Memory B cell (primary cell): ENCODE results near the gene WDR38.

Source experiments
- ATAC-seq: fragments of 150-1000 bp; cut with Tn5 transposase; 2 replicates; pipeline ENCODE4 v1.10.0; 2021; ENCODE audit warnings: low read depth, mild to moderate bottlenecking, moderate library complexity
- DNase-seq, 2 donors: peaks; one replicate each; pipeline ENCODE4 v3.0.0; 2022; ENCODE audit warnings: low spot score in 2 of 2
- H3K27ac Mint-ChIP-seq: one replicate; pipeline ENCODE4 v1.8.0; 2022; ENCODE audit warnings: mild to moderate bottlenecking, moderate library complexity, mixed read lengths
- H3K27me3 Mint-ChIP-seq: one replicate; pipeline ENCODE4 v1.8.0; 2022; ENCODE audit warnings: mixed read lengths
- H3K36me3 Mint-ChIP-seq: one replicate; pipeline ENCODE4 v1.8.0; 2022; ENCODE audit warnings: mild to moderate bottlenecking, mixed read lengths
- H3K4me1 Mint-ChIP-seq: one replicate; pipeline ENCODE4 v1.8.0; 2022; ENCODE audit warnings: mixed read lengths
- H3K4me3 Mint-ChIP-seq: one replicate; pipeline ENCODE4 v1.8.0; 2022; ENCODE audit warnings: mild to moderate bottlenecking, moderate library complexity, mixed read lengths
- H3K9me3 Mint-ChIP-seq: one replicate; pipeline ENCODE4 v1.8.0; 2022; ENCODE audit warnings: mixed read lengths

Gene WDR38

GRCh38 chr9:124858330-124859046 lies 5.2 kb downstream of the WDR38 start:
- Mint-ChIP-seq H3K27me3 (no peaks in the 10 kb centered on the region), H3K4me3 (no peak overlapping the region), H3K36me3 (peaks cover 18% of the 10 kb centered on the region), H3K9me3 (no peaks in the 10 kb centered on the region), H3K4me1 (peaks cover 25% of the 10 kb centered on the region), H3K27ac (no peak overlapping the region)
- DNase-seq: no peak
- ATAC-seq: no peak

DNA sequence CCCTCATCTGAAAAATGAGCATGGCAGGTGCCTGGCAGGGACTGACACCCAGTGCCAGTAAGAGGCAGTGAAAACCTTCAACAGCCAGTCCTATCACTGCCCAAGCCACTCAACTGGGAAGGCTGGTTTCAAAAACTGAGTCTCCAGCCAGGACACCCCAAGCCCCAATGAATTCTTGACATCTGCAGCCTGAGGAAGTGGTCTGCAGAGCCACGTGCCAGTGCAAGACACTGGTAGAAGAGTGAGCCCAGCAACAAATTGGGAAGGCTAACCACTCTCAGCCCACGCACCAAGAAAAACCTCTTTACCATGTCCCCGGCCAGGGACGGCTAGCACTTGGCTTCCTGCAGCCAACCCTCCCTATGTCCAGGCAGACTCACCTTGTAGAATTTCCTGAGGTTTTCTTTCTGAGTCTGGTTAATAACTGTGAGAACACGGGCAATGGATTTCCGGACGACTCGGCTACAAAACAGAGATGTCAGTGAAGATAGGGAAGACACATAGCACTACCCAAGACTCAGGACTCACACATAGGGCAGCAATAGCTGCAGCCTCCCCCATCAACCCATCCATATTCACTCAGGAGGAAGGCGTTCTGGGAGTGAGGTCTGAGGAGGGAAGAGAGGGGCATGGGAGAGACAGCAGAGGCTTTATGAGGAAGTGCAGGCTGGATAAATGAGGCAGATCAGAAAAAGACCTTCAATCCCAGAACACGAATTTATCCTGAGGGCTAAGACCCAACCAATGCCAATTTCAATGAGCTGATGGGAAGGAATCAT lies 6.7 kb downstream of the WDR38 start:
- Mint-ChIP-seq H3K27ac (peak overlapping the region; percentile 90), H3K4me3 (peak overlapping the region; percentile 99), H3K4me1 (peaks cover 29% of the 10 kb centered on the region), H3K9me3 (no peaks in the 10 kb centered on the region), H3K27me3 (no peaks in the 10 kb centered on the region), H3K36me3 (peaks cover 18% of the 10 kb centered on the region)
- no peak for DNase-seq
- ATAC-seq: no peak

DNA sequence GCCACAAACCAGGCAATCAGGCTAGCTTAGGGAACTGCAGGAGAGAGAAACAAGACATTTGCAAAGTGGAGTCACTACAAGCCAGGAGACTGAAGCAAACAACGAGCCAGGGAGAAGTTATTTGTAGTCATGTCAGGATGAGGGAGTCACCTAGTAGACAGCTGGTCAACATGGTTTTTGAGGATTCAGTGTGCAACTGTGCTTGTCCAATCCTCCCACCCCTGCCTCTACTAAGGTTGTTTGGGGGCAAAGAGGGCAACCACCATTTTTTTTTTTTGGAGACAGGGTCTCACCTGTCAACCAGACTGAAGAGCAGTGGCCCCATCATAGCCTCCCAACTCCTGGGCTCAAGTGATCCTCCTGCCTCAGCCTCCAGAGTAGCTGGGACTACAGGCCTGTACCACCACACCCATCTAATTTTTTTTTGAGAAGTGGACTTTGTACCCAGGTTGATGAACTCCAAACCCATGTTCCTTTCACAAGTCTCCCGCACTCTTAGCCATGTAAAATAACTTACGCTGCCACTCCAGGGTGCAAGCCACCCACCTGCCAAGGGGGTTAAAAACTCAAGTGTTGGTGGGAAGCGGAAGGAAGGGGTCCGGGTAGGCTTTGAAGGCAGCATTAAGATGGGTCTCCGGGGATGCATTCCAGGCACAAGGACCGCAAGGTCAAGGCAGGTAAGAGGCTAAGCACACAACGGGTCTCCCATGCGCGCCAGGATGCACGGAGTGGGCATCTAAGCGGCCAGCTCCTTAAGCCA lies 7.5 kb downstream of the WDR38 start:
- no peaks in the 10 kb centered on the region for H3K27me3 Mint-ChIP-seq
- no peaks in the 10 kb centered on the region for H3K9me3 Mint-ChIP-seq
- H3K4me3 Mint-ChIP-seq: peak overlapping the region; percentile 99
- H3K27ac Mint-ChIP-seq: peak overlapping the region; percentile 90
- no peak for DNase-seq
- H3K4me1 Mint-ChIP-seq: peaks cover 29% of the 10 kb centered on the region
- H3K36me3 Mint-ChIP-seq: peaks cover 18% of the 10 kb centered on the region
- no peak for ATAC-seq

- peak; percentile 91 for ATAC-seq
- peak; percentile 94 to 95 for DNase-seq
- Mint-ChIP-seq H3K36me3 (peaks cover 18% of the 10 kb centered on the region), H3K4me1 (peaks cover 29% of the 10 kb centered on the region), H3K27me3 (no peaks in the 10 kb centered on the region), H3K9me3 (no peaks in the 10 kb centered on the region), H3K27ac (peak within 1 kb of the TSS; percentile 90), H3K4me3 (peak within 1 kb of the TSS; percentile 99)
Observed at GRCh38 chr9:124861342-124862229, 8.3 kb downstream of the WDR38 start, which contains the start of the genes ARPC5L and RPL35. TSS of gene ARPC5L (plus strand) at chr9:124862130. CDS start at chr9:124869291, 7,161 bp downstream. TSS of gene RPL35 (minus strand) at chr9:124861957. CDS start at chr9:124861912, 45 bp downstream.

DNA sequence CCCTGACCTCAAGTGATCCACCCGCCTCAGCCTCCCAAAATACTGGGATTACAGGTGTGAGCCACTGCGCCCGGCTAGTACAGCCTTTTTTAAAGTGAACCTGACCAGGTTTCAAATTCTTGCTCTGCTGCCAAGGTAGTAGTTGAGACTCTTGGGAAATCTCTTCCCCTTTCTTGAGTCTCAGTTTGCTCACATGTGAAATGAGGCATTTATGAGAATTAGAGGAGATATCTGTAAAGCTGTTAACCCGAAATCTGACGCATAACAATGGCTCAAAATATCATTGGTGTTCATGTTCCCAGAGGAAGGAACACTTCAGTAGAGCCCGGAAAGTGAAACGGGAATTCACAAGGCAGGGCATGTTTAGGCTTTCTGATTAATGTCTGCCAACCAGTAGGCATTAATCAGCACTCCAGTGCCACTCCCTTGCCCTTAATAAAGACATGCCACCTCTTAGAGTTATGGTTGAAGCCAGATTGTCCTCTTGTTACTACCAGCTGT lies 10.2 kb downstream of the WDR38 start:
- H3K27ac Mint-ChIP-seq: no peak overlapping the region
- peaks cover 14% of the 10 kb centered on the region for H3K36me3 Mint-ChIP-seq
- H3K4me3 Mint-ChIP-seq: peak overlapping the region; percentile 50
- no peaks in the 10 kb centered on the region for H3K27me3 Mint-ChIP-seq
- H3K9me3 Mint-ChIP-seq: no peaks in the 10 kb centered on the region
- DNase-seq: no peak
- peaks cover 31% of the 10 kb centered on the region for H3K4me1 Mint-ChIP-seq
- ATAC-seq: no peak

- H3K4me3 Mint-ChIP-seq: peak overlapping the region; percentile 97
- no peaks in the 10 kb centered on the region for H3K27me3 Mint-ChIP-seq
- DNase-seq (peak; percentile 88 to 89), ATAC-seq (peak; percentile 81)
- peaks cover 8% of the 10 kb centered on the region for H3K36me3 Mint-ChIP-seq
- peaks cover 34% of the 10 kb centered on the region for H3K4me1 Mint-ChIP-seq
- H3K27ac Mint-ChIP-seq: peak overlapping the region; percentile 93
- H3K9me3 Mint-ChIP-seq: no peaks in the 10 kb centered on the region
Observed at GRCh38 chr9:124868511-124869465, 15.5 kb downstream of the WDR38 start.

DNA sequence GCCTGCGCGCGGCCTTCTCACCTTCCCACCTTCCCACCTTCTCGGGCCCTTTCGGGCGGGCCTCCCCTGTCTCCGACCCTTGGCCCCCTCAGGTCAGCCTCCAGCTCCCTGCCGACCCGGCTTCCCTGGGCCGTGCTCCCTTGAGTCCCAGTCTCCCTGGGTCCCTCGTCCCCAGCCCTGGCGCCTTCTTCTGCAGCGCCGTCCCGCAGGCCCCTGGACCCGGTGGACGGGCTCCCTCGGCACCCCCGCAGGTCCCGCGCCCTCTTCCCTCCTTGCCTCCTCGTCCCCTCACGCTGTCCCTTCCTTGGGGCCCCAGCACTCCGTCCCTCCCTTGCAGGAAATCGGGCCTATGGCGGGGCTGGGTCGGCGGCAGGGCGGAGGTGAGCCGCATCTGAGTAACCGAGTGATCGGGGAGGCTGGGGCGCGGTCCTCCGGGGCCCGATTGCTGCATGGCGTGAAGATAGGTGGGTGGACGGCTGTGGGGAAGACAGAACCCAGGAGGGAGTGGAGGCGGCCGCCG lies 16.3 kb downstream of the WDR38 start:
- DNase-seq (peak in 1 of 2 donors; percentile 45), ATAC-seq (peak; percentile 7)
- Mint-ChIP-seq H3K27me3 (no peaks in the 10 kb centered on the region), H3K27ac (peak overlapping the region; percentile 93), H3K4me3 (peak overlapping the region; percentile 97), H3K9me3 (no peaks in the 10 kb centered on the region), H3K36me3 (peaks cover 8% of the 10 kb centered on the region), H3K4me1 (peaks cover 33% of the 10 kb centered on the region)

- H3K27me3 Mint-ChIP-seq: no peaks in the 10 kb centered on the region
- H3K36me3 Mint-ChIP-seq: peaks cover 9% of the 10 kb centered on the region
- H3K9me3 Mint-ChIP-seq: no peaks in the 10 kb centered on the region
- peak; percentile 26 for ATAC-seq
- H3K4me1 Mint-ChIP-seq: peaks cover 33% of the 10 kb centered on the region
- H3K27ac Mint-ChIP-seq: peak overlapping the region; percentile 93
- peak in 1 of 2 donors; percentile 48 for DNase-seq
- peak overlapping the region; percentile 97 for H3K4me3 Mint-ChIP-seq
Observed at GRCh38 chr9:124869986-124870560, 16.8 kb downstream of the WDR38 start.

GRCh38 chr9:124870723-124871122 lies 17.5 kb downstream of the WDR38 start:
- Mint-ChIP-seq H3K4me1 (peaks cover 33% of the 10 kb centered on the region), H3K27ac (peak overlapping the region; percentile 93), H3K36me3 (peaks cover 13% of the 10 kb centered on the region), H3K27me3 (no peaks in the 10 kb centered on the region), H3K4me3 (peak overlapping the region; percentile 97), H3K9me3 (no peaks in the 10 kb centered on the region)
- DNase-seq (no peak), ATAC-seq (no peak)

DNA sequence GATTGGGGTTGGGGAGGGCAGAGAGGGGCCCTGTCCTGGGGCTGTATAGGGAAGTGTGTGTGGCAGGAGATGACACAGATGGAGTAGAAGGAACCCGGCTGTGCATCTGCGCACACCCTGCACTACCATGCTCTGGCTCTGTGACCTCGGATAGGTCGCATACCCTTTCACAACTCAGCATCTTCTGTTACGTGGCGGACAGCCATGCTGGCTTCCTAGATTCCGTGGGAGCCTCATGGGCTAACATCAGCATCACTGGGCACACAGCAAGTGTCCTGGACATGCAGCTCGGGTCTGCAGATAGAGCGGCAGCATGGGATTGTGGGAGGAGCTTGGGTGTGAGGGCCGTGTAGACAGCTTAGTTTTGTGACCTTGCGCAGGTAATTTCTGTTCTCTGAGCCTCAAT lies 17.9 kb downstream of the WDR38 start:
- Mint-ChIP-seq H3K27me3 (no peaks in the 10 kb centered on the region), H3K27ac (peak overlapping the region; percentile 93), H3K4me1 (peaks cover 33% of the 10 kb centered on the region), H3K9me3 (no peaks in the 10 kb centered on the region), H3K36me3 (peaks cover 13% of the 10 kb centered on the region), H3K4me3 (peak overlapping the region; percentile 97)
- no peak for ATAC-seq
- DNase-seq: no peak

GRCh38 chr9:124873664-124874063 lies 20.4 kb downstream of the WDR38 start:
- DNase-seq (no peak), ATAC-seq (no peak)
- Mint-ChIP-seq H3K4me3 (no peak overlapping the region), H3K27ac (peak overlapping the region; percentile 93), H3K4me1 (peaks cover 32% of the 10 kb centered on the region), H3K27me3 (no peaks in the 10 kb centered on the region), H3K36me3 (peaks cover 18% of the 10 kb centered on the region), H3K9me3 (no peaks in the 10 kb centered on the region)

GRCh38 chr9:124875501-124875900 lies 22.2 kb downstream of the WDR38 start:
- Mint-ChIP-seq H3K9me3 (no peaks in the 10 kb centered on the region), H3K4me3 (no peak overlapping the region), H3K4me1 (peaks cover 33% of the 10 kb centered on the region), H3K27me3 (no peaks in the 10 kb centered on the region), H3K27ac (peak overlapping the region; percentile 38), H3K36me3 (peaks cover 18% of the 10 kb centered on the region)
- DNase-seq: no peak
- ATAC-seq: no peak
